Astrocyte (in vitro differentiated cells and primary cell): Measurements from ENCODE around the gene P2RX4.

Experiments
- CTCF ChIP-seq: IDR thresholded peaks from 2 replicates; pipeline ENCODE4 v1.5.1; 2011; ENCODE audit warnings: low read depth, mild to moderate bottlenecking, inconsistent platforms, low read length, moderate library complexity; ENCODE audit not compliant: insufficient read depth
- EZH2 ChIP-seq: IDR thresholded peaks from 2 replicates; pipeline ENCODE4 v1.6.1; 2012; ENCODE audit warnings: mild to moderate bottlenecking, low read length, inconsistent platforms; ENCODE audit not compliant: insufficient read depth

- TF ChIP-seq CTCF: no peak
- TF ChIP-seq EZH2: no peak
These were observed 8.8 kb downstream of the P2RX4 start for GRCh38 chr12:121218588-121219352.
